ENCODE data around the gene RPS10.

DNA sequence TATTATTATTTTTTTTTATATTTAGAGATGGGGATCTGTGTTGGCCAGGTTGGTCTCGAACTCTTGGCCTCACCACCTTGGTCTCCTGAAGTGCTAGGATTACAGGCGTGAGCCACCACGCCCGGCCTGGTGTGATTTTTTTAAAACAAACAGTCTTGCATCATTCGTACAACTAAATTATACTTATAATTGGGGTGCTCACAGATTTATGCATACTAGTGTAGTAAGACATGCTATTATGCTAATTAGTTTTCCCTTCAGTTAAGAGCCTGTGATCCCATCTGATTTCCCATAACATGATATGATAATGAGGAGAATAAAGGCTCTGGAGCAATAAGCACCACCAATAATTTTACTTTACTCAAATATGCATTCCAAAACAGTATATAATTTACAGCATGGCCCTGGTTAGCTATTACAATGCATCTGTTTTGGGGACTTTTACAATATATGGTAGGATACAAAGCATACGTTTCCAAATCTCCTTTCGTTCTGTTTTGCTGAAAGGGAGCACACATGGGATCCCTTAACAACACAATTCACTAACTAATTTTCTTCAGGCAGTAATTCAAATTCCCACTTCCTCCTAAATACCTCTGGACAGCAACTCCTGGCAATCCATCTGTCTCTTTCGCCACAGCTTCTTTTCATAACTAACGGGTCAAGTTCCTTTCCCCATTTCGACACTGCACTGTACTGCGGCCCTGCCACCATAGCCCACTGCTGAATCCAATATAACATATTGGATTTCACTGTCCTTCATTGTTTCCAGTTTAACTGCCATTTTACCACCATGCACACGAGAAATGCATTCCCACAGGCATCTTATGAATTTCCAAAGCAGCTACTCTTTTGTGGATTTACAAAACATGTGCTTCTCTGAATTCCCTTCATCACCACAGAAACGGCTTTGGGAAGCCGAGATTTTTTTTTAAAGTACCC, 35.1 kb downstream of the RPS10 start:
- TF ChIP-seq EZH2 (IDR thresholded peaks at IDR 0.05) (no peak), POLR2AphosphoS5 (IDR thresholded peaks at IDR 0.05; ENCODE audit: borderline replicate concordance, low read depth, low read length) (peak; percentile 13; the same call in 1 of the 2 replicates), FOXP2 (optimal IDR thresholded peaks at IDR 0.05; ENCODE audit: control extremely low read depth, extremely low read length, insufficient read depth) (no peak)
